HG02678 (cell line): Measurements from ENCODE around the gene SLC9A7.

Source experiments
- ATAC-seq: cut with Tn5 transposase; IDR thresholded peaks from one replicate; pipeline ENCODE4 v1.9.1; 2021; ENCODE audit warnings: mild to moderate bottlenecking, moderate library complexity; ENCODE audit not compliant: unreplicated experiment

The SLC9A7 gene

GRCh38 chrX:46707274-46707965 is 51.5 kb downstream of the SLC9A7 start:
- ATAC-seq, result no peak

GRCh38 chrX:46704767-46705386 is 54.0 kb downstream of the SLC9A7 start:
- peak; percentile 96 for ATAC-seq

- no peak for ATAC-seq
Measured at GRCh38 chrX:46703980-46704379, 54.9 kb downstream of the SLC9A7 start.

GRCh38 chrX:46698691-46699090 is 60.2 kb downstream of the SLC9A7 start:
- ATAC-seq, result no peak

GRCh38 chrX:46695491-46695890 is 63.4 kb downstream of the SLC9A7 start:
- no peak for ATAC-seq

DNA sequence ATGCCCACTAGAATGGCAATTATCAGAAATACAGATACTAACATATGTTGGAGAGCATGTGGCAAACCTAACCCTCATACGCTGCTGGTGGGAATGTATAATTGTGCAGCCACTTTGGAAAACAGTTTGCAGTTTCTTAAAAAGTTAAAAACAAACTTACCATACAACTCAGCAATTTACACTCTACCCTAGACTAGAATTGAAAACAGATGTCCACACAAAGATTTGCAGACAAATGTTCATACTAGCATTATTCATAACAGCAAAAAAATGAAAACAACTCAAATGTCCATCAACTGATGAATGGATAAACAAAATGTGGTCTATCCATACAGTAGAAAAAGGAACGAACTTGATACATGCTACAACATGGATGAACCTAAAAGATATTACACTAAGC is 64.4 kb downstream of the SLC9A7 start:
- no peak for ATAC-seq

- ATAC-seq, result no peak
Measured at GRCh38 chrX:46693149-46693548, 65.8 kb downstream of the SLC9A7 start.

- ATAC-seq, result no peak
Measured at GRCh38 chrX:46690818-46691217, 68.1 kb downstream of the SLC9A7 start.

DNA sequence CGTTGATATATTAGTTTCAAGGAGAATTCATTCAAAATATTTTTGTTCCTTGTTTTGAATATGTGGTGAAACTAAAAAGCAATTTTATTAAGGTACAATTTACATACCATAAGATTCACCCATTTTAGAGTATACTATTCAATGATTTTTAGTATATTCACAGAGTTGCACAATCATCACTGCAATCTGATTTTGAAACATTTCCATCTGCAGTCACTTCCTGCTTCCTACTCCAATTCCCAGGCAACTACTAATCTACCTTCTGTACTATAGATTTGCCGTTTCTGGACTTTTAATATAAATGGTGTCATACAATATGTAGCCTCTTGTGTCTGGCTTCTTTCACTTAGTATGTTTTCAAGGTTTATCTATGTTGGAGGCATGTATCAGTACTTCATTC is 71.3 kb downstream of the SLC9A7 start:
- ATAC-seq, result no peak

DNA sequence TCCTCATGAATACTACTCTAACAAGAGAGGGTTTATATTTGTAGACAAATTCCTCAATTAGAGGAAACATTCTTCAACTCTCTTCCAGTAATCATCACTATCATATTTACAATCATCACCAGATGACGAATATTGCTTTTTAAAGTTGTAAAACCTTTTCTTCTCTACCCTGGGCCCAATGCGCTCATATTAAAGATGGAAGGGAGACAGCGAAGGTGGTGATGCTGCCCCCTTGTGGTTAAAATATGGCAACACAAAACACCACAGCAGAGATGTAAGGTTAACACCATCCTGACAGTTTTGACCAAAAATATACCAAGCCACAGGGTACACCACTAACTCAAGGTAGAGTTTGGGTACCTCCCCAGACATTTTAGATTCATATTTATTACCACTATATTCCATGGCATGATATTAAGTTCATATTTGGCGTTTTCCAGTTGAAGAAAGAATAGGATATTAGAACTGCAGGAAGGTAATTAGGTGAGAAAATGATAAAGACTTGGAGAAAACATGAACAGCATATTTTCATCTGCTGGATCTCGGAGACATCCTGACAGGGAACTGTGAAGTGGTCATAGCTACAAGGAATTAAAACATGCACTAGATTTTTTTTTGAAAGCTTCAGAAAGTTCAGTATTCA is 72.8 kb downstream of the SLC9A7 start:
- ATAC-seq, result no peak

DNA sequence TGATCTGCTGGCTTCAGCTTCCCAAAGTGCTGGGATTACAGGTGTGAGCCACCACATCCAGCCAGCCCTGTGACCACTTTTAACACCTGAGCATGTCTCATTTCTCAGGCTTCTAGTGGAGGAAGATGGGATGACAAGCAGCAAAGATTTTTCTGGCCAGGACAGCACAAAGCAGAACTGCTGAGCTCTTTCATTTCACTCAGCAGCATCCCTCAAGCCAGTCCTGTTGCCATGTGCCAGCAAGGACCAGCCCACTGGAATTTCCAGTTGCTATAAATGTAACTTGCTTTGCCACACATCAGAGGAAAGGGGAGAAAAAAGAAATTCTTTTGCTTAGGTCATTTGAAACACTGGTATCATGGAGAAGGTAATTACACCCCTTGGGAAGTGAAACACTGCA is 75.9 kb downstream of the SLC9A7 start:
- no peak for ATAC-seq

GRCh38 chrX:46681849-46682248 is 77.1 kb downstream of the SLC9A7 start:
- no peak for ATAC-seq

GRCh38 chrX:46678232-46678631 is 80.7 kb downstream of the SLC9A7 start:
- no peak for ATAC-seq

DNA sequence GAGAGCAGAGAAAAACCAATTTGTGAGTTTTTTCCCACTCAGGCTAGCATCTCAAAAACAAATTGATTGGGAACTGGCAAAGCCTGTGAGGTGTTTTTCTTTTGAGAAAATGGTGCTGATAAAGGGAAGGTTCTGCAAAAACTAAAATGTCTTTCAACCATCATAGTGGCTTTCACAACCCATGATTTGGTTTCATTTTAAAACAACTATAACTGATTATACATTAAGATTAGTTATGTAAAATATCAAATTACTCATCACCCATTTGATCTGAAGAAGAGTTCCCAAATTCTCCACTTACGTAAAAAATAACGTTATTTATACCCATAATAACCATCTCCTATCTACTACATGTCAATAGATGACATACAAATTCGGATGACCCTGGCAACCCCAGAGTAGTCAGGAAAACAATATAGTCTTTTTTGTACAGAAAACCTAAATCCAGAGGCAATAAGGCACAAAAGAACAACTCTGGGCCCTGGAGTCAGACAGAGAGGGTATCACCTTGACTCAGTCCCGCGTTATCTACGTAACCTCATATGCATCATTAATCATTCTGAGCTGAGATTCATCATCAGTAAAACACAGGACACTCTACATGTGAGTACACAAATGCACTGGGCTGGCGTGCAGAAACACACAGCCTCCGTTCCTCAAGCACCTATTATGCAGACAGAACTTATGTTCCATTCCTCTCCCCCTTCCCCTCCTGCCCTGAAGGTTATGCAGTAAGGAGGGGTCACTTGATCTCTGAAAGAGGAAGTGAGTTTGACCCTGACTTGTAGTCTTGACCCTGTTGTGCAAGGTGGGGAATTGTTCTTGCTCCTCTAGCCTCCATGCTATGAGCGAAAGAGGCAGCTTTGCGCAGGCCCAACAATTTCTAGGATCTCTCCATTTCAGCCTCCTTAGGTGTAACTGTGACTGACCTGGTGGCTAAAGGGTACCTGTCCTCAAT is 82.2 kb downstream of the SLC9A7 start:
- ATAC-seq, result no peak

- ATAC-seq, result no peak
Measured at GRCh38 chrX:46673620-46674359, 85.1 kb downstream of the SLC9A7 start.

DNA sequence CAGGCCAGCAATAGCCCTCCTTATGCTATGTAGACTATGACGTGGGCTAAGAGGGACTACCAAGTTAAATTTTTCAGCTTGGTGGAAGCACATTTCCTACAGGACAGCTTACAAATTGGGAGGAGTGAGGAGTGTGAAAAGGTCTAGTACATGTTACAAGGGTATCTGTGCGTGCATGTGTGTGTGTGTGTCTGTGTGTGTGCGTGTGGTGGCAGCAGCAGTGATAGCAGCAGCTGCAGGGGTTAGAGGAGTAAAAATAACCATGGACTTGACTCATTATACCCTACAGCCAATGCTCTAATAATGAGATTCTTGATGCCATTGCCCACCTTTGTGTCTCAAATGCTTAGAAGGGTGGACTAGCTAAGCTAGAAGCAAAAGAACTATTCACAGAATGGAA is 88.6 kb downstream of the SLC9A7 start:
- no peak for ATAC-seq

GRCh38 chrX:46666831-46667230 is 92.1 kb downstream of the SLC9A7 start:
- ATAC-seq, result no peak

DNA sequence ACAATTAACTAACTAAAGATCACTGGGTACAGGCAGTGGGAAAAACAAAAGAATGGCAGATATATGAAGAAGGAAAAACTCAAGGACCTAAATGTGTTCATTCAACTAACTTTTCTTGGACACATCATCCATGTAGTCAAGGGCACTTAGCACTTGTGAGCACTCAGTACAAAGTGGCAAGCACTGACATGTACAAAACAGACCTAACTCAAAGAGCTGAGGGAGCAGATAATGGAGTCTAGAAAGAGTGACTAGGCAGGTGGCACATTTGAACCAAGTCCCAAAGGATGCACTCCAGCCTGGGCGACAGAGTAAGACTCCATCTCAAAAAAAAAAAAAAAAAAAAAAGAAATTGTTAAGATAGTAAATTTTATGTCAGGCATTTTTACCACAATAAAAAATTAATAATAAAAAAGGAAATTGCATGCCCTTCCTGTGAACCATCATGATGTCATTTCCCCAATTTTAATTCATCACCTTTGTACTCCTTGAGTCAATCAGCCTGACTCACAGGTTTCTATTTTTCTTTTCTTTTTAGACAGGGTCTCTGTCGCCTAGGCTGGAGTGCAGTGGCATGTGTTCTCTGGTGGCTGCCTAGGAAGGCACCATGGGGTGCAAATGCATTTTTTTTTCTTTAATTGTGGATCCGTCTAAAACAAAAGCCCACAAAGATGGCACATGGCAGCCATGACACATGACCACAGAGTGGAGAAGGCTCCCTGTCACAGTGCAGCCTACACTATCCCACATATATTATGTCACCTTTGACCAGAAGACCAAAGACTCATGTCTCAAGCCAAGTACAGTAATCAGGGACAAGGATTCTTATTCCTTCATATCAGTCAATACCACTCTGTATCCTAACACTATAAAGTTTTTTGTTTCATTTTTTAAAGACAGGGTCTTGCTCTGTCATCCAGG is 93.4 kb downstream of the SLC9A7 start:
- no peak for ATAC-seq

DNA sequence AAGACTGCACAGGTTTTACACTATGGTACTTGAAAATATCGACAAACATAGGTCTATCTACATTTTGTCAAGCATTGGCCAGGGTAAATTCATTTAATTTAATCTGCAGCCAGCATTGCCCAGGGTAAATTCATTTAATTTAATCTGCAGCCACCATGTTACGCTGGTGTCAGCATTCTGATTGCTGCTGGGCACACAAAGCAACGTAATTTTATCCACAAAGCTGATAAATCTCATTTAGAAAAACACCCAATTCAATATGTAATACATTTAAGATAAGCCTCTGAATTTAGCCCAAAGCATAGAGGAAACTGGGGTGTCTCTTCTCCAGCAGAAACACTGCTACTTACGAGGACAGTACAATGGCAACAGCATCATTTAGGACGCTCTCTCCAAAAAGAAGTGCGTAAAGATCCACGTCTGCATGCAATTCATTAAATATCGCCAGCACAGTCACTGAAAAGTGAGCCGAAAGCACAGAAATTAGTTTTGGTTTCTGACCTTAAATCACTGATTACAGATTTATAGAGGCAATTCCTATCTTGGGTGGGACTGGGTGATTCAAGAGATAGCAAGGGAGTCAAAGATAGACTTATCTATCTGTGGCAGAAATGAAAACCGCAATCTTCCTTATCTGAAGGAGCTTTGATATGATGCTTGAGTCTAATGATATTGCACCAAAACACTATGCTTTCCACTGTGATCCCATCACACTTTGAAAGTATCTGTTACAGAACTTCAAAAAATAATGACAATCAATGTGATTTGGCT is 96.5 kb downstream of the SLC9A7 start:
- no peak for ATAC-seq
